ENCODE results near the gene PPP2R1A.
"Not testable (repeated sequence)": the region's sequence is repeated elsewhere in the genome, so short reads cannot be mapped to it uniquely, and the experiment has no call there.

The PPP2R1A gene

GRCh38 chr19:52248241-52248640 lies 58.4 kb downstream of the PPP2R1A start:
- DNase-seq: peak in 1 of 2 experiments; percentile 6

GRCh38 chr19:52258426-52258825 lies 68.6 kb downstream of the PPP2R1A start:
- no peak for DNase-seq

- not testable (repeated sequence) for DNase-seq
These were observed 75.7 kb downstream of the PPP2R1A start for GRCh38 chr19:52265556-52265955.

GRCh38 chr19:52269338-52270261 lies 79.7 kb downstream of the PPP2R1A start, which contains the start of gene ZNF766:
Gene ZNF766 (plus strand): TSS chr19:52269587. CDS start chr19:52269614, 27 bp downstream.
- peak; percentile 94 to 95 for DNase-seq

- peak; percentile 55 to 68 for DNase-seq
These were observed 80.5 kb downstream of the PPP2R1A start for GRCh38 chr19:52270266-52270885.

- DNase-seq: no peak
These were observed 83.4 kb downstream of the PPP2R1A start for GRCh38 chr19:52273301-52273700.

- DNase-seq: no peak
These were observed 84.3 kb downstream of the PPP2R1A start for GRCh38 chr19:52274191-52274590.

- DNase-seq: no peak
These were observed 86.1 kb downstream of the PPP2R1A start for GRCh38 chr19:52275988-52276387.

GRCh38 chr19:52277471-52277870 lies 87.6 kb downstream of the PPP2R1A start:
- DNase-seq: no peak

Measured in Kasumi-1 (cell line).